GM18498 (cell line): ENCODE results near the gene FBXL5.

ENCODE experiments used
- ATAC-seq: cut with Tn5 transposase; IDR thresholded peaks from one replicate; pipeline ENCODE4 v1.9.1; 2021; ENCODE audit warnings: mild to moderate bottlenecking, moderate library complexity; ENCODE audit not compliant: unreplicated experiment

The FBXL5 gene

GRCh38 chr4:15655223-15656037 lies at the start of gene FBXL5:
Gene FBXL5 (minus strand): TSS chr4:15655357. CDS start chr4:15655287, 70 bp downstream.
- ATAC-seq = peak; percentile 78

- no peak for ATAC-seq
Measured at GRCh38 chr4:15704129-15704528, 49.0 kb upstream of the FBXL5 start.

GRCh38 chr4:15703439-15703838 lies 48.3 kb upstream of the FBXL5 start:
- ATAC-seq = no peak

- peak; percentile 80 for ATAC-seq
Measured at GRCh38 chr4:15702941-15703403, 47.8 kb upstream of the FBXL5 start, which contains the start of gene BST1. Gene BST1 (plus strand): TSS chr4:15703065. CDS start chr4:15703145, 80 bp downstream.

GRCh38 chr4:15696866-15697265 lies 41.7 kb upstream of the FBXL5 start:
- ATAC-seq = no peak

GRCh38 chr4:15695729-15696128 lies 40.6 kb upstream of the FBXL5 start:
- ATAC-seq = no peak

- ATAC-seq = no peak
Measured at GRCh38 chr4:15695240-15695699, 40.1 kb upstream of the FBXL5 start.

GRCh38 chr4:15694431-15694830 lies 39.3 kb upstream of the FBXL5 start:
- ATAC-seq = no peak

GRCh38 chr4:15692602-15693001 lies 37.4 kb upstream of the FBXL5 start:
- no peak for ATAC-seq

- no peak for ATAC-seq
Measured at GRCh38 chr4:15691346-15692135, 36.4 kb upstream of the FBXL5 start.

GRCh38 chr4:15690020-15690809 lies 35.1 kb upstream of the FBXL5 start:
- no peak for ATAC-seq

- no peak for ATAC-seq
Measured at GRCh38 chr4:15689540-15689939, 34.4 kb upstream of the FBXL5 start.

- no peak for ATAC-seq
Measured at GRCh38 chr4:15688051-15688450, 32.9 kb upstream of the FBXL5 start.

GRCh38 chr4:15684498-15684897 lies 29.3 kb upstream of the FBXL5 start:
- ATAC-seq = no peak

GRCh38 chr4:15683143-15683495 lies 28.0 kb upstream of the FBXL5 start:
- ATAC-seq = no peak

GRCh38 chr4:15682242-15683142 lies 27.3 kb upstream of the FBXL5 start:
- ATAC-seq = no peak

GRCh38 chr4:15681372-15682241 lies 26.4 kb upstream of the FBXL5 start, which contains the start of gene FAM200B:
Gene FAM200B (plus strand): TSS chr4:15681827. CDS start chr4:15686978, 5,151 bp downstream.
- ATAC-seq = peak; percentile 91

GRCh38 chr4:15681067-15681371 lies 25.9 kb upstream of the FBXL5 start:
- no peak for ATAC-seq

- ATAC-seq = no peak
Measured at GRCh38 chr4:15677507-15677988, 22.4 kb upstream of the FBXL5 start.
